GM12878 (cell line): ENCODE data around the gene NDUFV1. TPM values are rescaled to one million over a fixed set of nuclear protein-coding genes. Genes with fewer than 3 reads are reported as not detected.

ENCODE experiments used
- ATAC-seq: fragments of 200-7000 bp; cut with Tn5 transposase; 3 replicates; pipeline ENCODE4 v1.9.1; 2020; ENCODE audit warnings: mild to moderate bottlenecking, moderate library complexity
- BruUV-seq: library from RNA; stranded (reverse); fragments of 400-500 nt; replicated peaks from 2 replicates; lab custom pipeline; 2021; lab: Mats Ljungman, UMichigan
- CTCF ChIA-PET: fragments of 300-600 bp; sonication (Branson Sonifier 250); formaldehyde crosslinking; extraction: SDS; loops from one replicate; lab custom pipeline; 2021; ENCODE audit warnings: inconsistent platforms; lab: Yijun Ruan, JAX
- POLR2A ChIA-PET: fragments of 350-600 bp; formaldehyde crosslinking; extraction: SDS; loops from one replicate; lab custom pipeline; 2021; ENCODE audit warnings: inconsistent platforms; lab: Charles Lee
- RAD21 ChIA-PET: fragments of 300-600 bp; sonication (Branson Sonifier 250); formaldehyde crosslinking; loops from one replicate; lab custom pipeline; 2023; ENCODE audit warnings: antibody characterized with exemption; ENCODE audit not compliant: unreplicated experiment; lab: Charles Lee
- SMC1A ChIA-PET: fragments of 300-600 bp; sonication (Branson Sonifier 250); formaldehyde crosslinking; loops from one replicate; lab custom pipeline; 2023; ENCODE audit not compliant: unreplicated experiment, uncharacterized antibody; lab: Charles Lee
- DNase-seq: peaks from one replicate; pipeline ENCODE4 v3.0.0-alpha.2; 2011; ENCODE audit warnings: low read depth, low spot score
- FAIRE-seq: peaks from 3 replicates; lab custom pipeline; 2011; peaks lifted over from hg19 to GRCh38; lab: Jason Lieb, UNC
- H2AFZ ChIP-seq: 2 replicates; pipeline ENCODE4 v1.6.0; 2011; ENCODE audit warnings: low read depth, low read length, control low read depth; ENCODE audit not compliant: control insufficient read depth
- H3K27ac ChIP-seq: 2 replicates; pipeline ENCODE4 v1.5.1; 2011; ENCODE audit warnings: control low read depth; ENCODE audit not compliant: control insufficient read depth, insufficient read depth
- H3K27me3 ChIP-seq, 2 experiments: replicated peaks in 1 of 2; 2 replicates each; pipeline versions ENCODE4 v1.6.0 to v1.6.1; 2011; ENCODE audit warnings: low read length in 1 of 2; ENCODE audit not compliant: control insufficient read depth in 2 of 2, insufficient read depth in 2 of 2
- H3K36me3 ChIP-seq, 2 experiments: 2 replicates each; pipeline ENCODE4 v1.5.1; 2011; ENCODE audit warnings: low read length in 1 of 2; ENCODE audit not compliant: control insufficient read depth in 2 of 2, insufficient read depth in 2 of 2
- H3K4me1 ChIP-seq: 2 replicates; pipeline ENCODE4 v1.6.1; 2011; ENCODE audit warnings: mild to moderate bottlenecking, low read length, moderate library complexity, mixed read lengths; ENCODE audit not compliant: control insufficient read depth, insufficient read depth
- H3K4me2 ChIP-seq: 2 replicates; pipeline ENCODE4 v1.6.0; 2011; ENCODE audit warnings: control low read depth; ENCODE audit not compliant: control insufficient read depth, insufficient read depth
- H3K4me3 ChIP-seq: fragments of 200-600 bp; sonication (generic); 2 replicates; pipeline ENCODE4 v1.5.1; 2016
- H3K79me2 ChIP-seq: 2 replicates; pipeline ENCODE4 v1.6.0; 2011; ENCODE audit warnings: low read length; ENCODE audit not compliant: control insufficient read depth, insufficient read depth
- H3K9ac ChIP-seq: 2 replicates; pipeline ENCODE4 v1.8.0; 2011; ENCODE audit warnings: low read length, control low read depth, mixed read lengths; ENCODE audit not compliant: control insufficient read depth, insufficient read depth
- H3K9me3 ChIP-seq: replicated peaks from 3 replicates; pipeline ENCODE4 v1.5.1; 2011; ENCODE audit warnings: mild to moderate bottlenecking, low read length; ENCODE audit not compliant: control insufficient read depth, insufficient read depth
- H4K20me1 ChIP-seq: 2 replicates; pipeline ENCODE4 v1.6.0; 2011; ENCODE audit not compliant: control insufficient read depth, insufficient read depth
- ASH2L ChIP-seq: fragments of 300-600, 200-600 bp; sonication (generic); IDR thresholded peaks from 2 replicates; pipeline ENCODE4 v1.6.1; 2017; ENCODE audit warnings: low read depth, mild to moderate bottlenecking, borderline replicate concordance
- DPF2 ChIP-seq: fragments of 450-650 bp; IDR thresholded peaks from 2 replicates; pipeline ENCODE4 v1.6.1; 2017; ENCODE audit warnings: mild to moderate bottlenecking
- EGR1 ChIP-seq, 2 experiments: IDR thresholded peaks; 1 replicate in 1 of 2; 2 replicates in 1 of 2; pipeline ENCODE4 v1.6.1; 2011 to 2012; ENCODE audit warnings: low read depth in 2 of 2, low read length in 2 of 2, borderline replicate concordance in 1 of 2, mild to moderate bottlenecking in 1 of 2, moderate library complexity in 1 of 2
- EP300 ChIP-seq, 2 experiments: fragments of 150-350 bp in 1 of 2; IDR thresholded peaks; 2 replicates each; pipeline ENCODE4 v1.6.1; 2011 to 2012; ENCODE audit warnings: low read depth in 2 of 2, low read length in 2 of 2, borderline replicate concordance in 1 of 2, improper control_type of control experiment in 1 of 2, inconsistent platforms in 1 of 2; ENCODE audit not compliant: control insufficient read depth in 1 of 2
- GATAD2B ChIP-seq: fragments of 450-650 bp; conservative IDR thresholded peaks from 2 replicates; pipeline ENCODE4 v1.6.1; 2017; ENCODE audit warnings: low read depth, mild to moderate bottlenecking, moderate library complexity
- MEF2A ChIP-seq: IDR thresholded peaks from 2 replicates; pipeline ENCODE4 v1.6.1; 2011; ENCODE audit warnings: low read depth, mild to moderate bottlenecking, low read length, moderate library complexity; ENCODE audit not compliant: insufficient read depth
- NFIC ChIP-seq: IDR thresholded peaks from 2 replicates; pipeline ENCODE4 v1.6.1; 2012; ENCODE audit warnings: low read depth, mild to moderate bottlenecking, inconsistent platforms, low read length, moderate library complexity
- NFYB ChIP-seq: IDR thresholded peaks from 2 replicates; pipeline ENCODE4 v1.6.1; 2011; ENCODE audit warnings: low read depth, mild to moderate bottlenecking, low read length, improper control_type of control experiment, moderate library complexity; ENCODE audit not compliant: insufficient read depth
- NR2C1 ChIP-seq: fragments of 450-650 bp; IDR thresholded peaks from 2 replicates; pipeline ENCODE4 v1.6.1; 2017; ENCODE audit warnings: antibody characterized with exemption, mild to moderate bottlenecking, moderate library complexity
- PKNOX1 ChIP-seq: fragments of 450-650 bp; IDR thresholded peaks from 2 replicates; pipeline ENCODE4 v1.6.1; 2016; ENCODE audit warnings: mild to moderate bottlenecking
- RAD21 ChIP-seq: IDR thresholded peaks from 2 replicates; pipeline ENCODE4 v1.6.1; 2011; ENCODE audit warnings: mild to moderate bottlenecking, low read depth, low read length, moderate library complexity; ENCODE audit not compliant: insufficient read depth
- RAD51 ChIP-seq: fragments of 450-650 bp; IDR thresholded peaks from 2 replicates; pipeline ENCODE4 v1.6.1; 2016; ENCODE audit warnings: moderate library complexity, mild to moderate bottlenecking, inconsistent platforms
- SPI1 ChIP-seq: IDR thresholded peaks from 2 replicates; pipeline ENCODE4 v1.6.1; 2011; ENCODE audit warnings: low read depth, mild to moderate bottlenecking, low read length, moderate library complexity, borderline replicate concordance; ENCODE audit not compliant: insufficient read depth
- TCF3 ChIP-seq: IDR thresholded peaks from 2 replicates; pipeline ENCODE4 v1.6.1; 2012; ENCODE audit warnings: low read depth, mild to moderate bottlenecking, low read length, borderline replicate concordance; ENCODE audit not compliant: insufficient read depth
- USF1 ChIP-seq: IDR thresholded peaks from 2 replicates; pipeline ENCODE4 v1.6.1; 2011; ENCODE audit warnings: borderline replicate concordance, low read depth, mild to moderate bottlenecking, moderate library complexity, mixed read lengths, low read length; ENCODE audit not compliant: insufficient read depth; ENCODE audit errors: extremely low read length
- ZBTB11 ChIP-seq: fragments of 450-650 bp; formaldehyde crosslinking; IDR thresholded peaks from 2 replicates; pipeline ENCODE4 v1.5.0; 2022; ENCODE audit warnings: mild to moderate bottlenecking, missing genetic modification characterization
- ZNF384 ChIP-seq: IDR thresholded peaks from 2 replicates; pipeline ENCODE4 v1.6.1; 2012; ENCODE audit warnings: low read depth, mild to moderate bottlenecking, low read length, improper control_type of control experiment, borderline replicate concordance
- WGBS: methylation state at CpG from one replicate; pipeline ENCODE4 v1.1.6; 2016; ENCODE audit warnings: low lambda C conversion rate; ENCODE audit not compliant: insufficient replicate concordance, insufficient coverage; ENCODE audit errors: missing lambda C conversion rate; 5-methylcytosine and 5-hydroxymethylcytosine counted together
- in situ Hi-C: fragments of 300-500 bp; cut with MboI; formaldehyde crosslinking; loops from 9 replicates; pipeline ENCODE4 v1.14.3; 2018; ENCODE audit warnings: mixed read lengths
- intact Hi-C: fragments of 100-400 bp; cut with micrococcal nuclease; formaldehyde crosslinking; loops from one replicate; pipeline ENCODE4 v1.14.2; 2022; ENCODE audit not compliant: unreplicated experiment
- polyA plus RNA-seq, 11 experiments: library from polyadenylated mRNA; depleted of rRNA in 4 of 11; unstranded in 6 of 11; stranded (reverse) in 5 of 11; fragments of >200 nt; fragmentation: Nextera tagmentation in 4 of 11; fragmentation: Illumina TruSeq in 1 of 11; extraction: Ambion mirVana in 4 of 11; extraction: Trizol in 1 of 11; gene quantifications; 1 replicate in 1 of 11; 2 replicates in 10 of 11; pipeline versions ENCODE4 v1.2.1 to v1.2.3, GENCODE V29; 2011 to 2016; ENCODE audit warnings: inconsistent platforms in 2 of 11, missing spikeins in 2 of 11, low read depth in 1 of 11
- total RNA-seq, 4 experiments: library from RNA; depleted of rRNA in 3 of 4; stranded (reverse); fragments of >200 nt in 3 of 4; fragmentation: Illumina TruSeq in 1 of 4; extraction: Trizol in 1 of 4; gene quantifications; 2 replicates each; pipeline versions ENCODE4 v1.2.1 to v1.2.3, GENCODE V29; 2013 to 2021

The NDUFV1 gene
- total and polyA plus RNA-seq, 10 of the 15 experiments (the other 5 are each of a cell fraction or from before 2014, with no cell fraction given), result 8.2 to 380 (median 231) TPM

DNA sequence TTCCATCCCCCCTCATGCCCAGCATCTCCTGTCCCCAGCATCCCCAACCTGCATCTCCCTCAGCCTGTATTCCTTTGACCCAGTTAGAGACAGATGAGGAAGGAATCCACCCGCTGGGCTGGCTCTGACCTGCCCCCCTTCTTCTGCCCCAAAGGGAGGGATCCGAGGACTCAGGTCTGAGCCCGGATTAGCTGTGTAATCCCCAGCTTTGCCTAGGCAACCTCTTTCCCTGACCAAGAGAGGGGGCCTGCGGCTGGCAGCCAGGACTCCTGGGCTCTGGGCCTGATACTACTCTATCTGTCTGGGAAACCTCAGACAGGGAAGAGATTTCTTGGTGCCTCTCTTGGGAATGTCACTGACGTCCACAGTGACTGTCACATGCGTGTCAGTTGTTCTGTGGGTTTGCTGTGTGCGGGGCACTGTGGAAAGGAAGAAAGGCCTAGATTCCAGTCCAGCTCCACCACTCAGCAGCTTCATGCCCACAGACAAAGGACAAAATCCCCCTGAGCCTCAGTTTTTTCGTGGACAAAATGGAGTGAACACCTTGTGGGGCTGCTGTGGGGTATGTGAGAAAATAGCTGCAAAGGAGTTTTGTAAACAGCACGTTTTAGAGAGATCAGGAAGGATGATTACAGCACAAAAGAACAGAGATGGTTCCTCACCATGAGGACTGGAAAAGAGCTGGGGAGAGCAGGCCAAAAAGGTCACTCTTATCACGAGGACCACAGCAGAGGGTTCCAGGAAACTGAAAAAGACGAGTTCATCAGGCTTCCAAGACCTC is 1.3 kb upstream of the NDUFV1 start:
- POLR2A ChIA-PET, result interaction anchor here (1.0 kb wide), 1 partner anchor 14 kb away, joined by 4 read pairs; no protein-coding TSS in a partner anchor
- Histone ChIP-seq H3K9me3 (no peaks in the 10 kb centered on the region), H3K4me1 (peaks cover 22% of the 10 kb centered on the region), H3K79me2 (peaks cover 16% of the 10 kb centered on the region), H3K36me3 (peaks cover 2 to 6% of the 10 kb centered on the region in 2 experiments; a peak in 2 of 4 replicates), H3K9ac (no peak overlapping the region), H4K20me1 (no peaks in the 10 kb centered on the region), H3K4me3 (no peak overlapping the region), H3K27ac (no peak overlapping the region), H3K27me3 (no peaks in the 10 kb centered on the region), H2AFZ (no peak overlapping the region), H3K4me2 (no peak overlapping the region)
- no TSS peak for BruUV-seq
- SMC1A ChIA-PET, result interaction anchor here (1.4 kb wide), 1 partner anchor 9 kb away, joined by 4 read pairs; no protein-coding TSS in a partner anchor
- ATAC-seq, result no peak
- RAD21 ChIA-PET, result interaction anchor here (1.2 kb wide), 1 partner anchor 20 kb away, joined by 4 read pairs; no protein-coding TSS in a partner anchor
- no peak for FAIRE-seq
- WGBS, result 48% methylated on average over 8 of the region's 11 CpGs
- CTCF ChIA-PET, result interaction anchor here (1.1 to 1.5 kb wide), 2 partner anchors 23 to 234 kb away, joined by 3 to 7 read pairs; partner anchors contain the start of gene GSTP1
- intact Hi-C loops (loop anchor here (2.0 kb wide), 1 partner anchor 17 kb away; no protein-coding TSS in a partner anchor), in situ Hi-C loops (no loop called here)
- DNase-seq, result no peak
- TF ChIP-seq NFYB (no peak), NR2C1 (no peak), USF1 (no peak), PKNOX1 (no peak), ZNF384 (no peak), GATAD2B (no peak), SPI1 (no peak), ZBTB11 (no peak), ASH2L (no peak), RAD21 (no peak), NFIC (no peak), EGR1 (IDR thresholded peaks at IDR 0.05; ENCODE audit: borderline replicate concordance in 1 of 2, low read depth in 2 of 2, low read length in 2 of 2) (no peak), EP300 (IDR thresholded peaks at IDR 0.05; ENCODE audit: borderline replicate concordance in 1 of 2, control insufficient read depth in 1 of 2, low read depth in 2 of 2, low read length in 2 of 2) (no peak), DPF2 (no peak), MEF2A (no peak), RAD51 (no peak), TCF3 (no peak)
